Measurements from ENCODE around the gene HOXB2. TPM values are rescaled to one million over a fixed set of nuclear protein-coding genes. Genes with fewer than 3 reads are reported as not detected.

HOXB2 gene
- total and polyA plus RNA-seq, 9 of the 15 experiments (the other 6 are each of a cell fraction or from before 2014, with no cell fraction given), result 2.1 to 97.7 (median 21.2) TPM

MicroRNA genes within 50 kb of the gene (microRNA counts, 767-probe panel; counts per million panel counts)
- 5,144 counts per million, percentile 90 among the panel's probes with 10 or more counts for microRNA hsa-miR-10a-5p

Other genes with a start within 250 kb of the HOXB2 start
Only the 7 nearest of the 12 such genes appear.
- gene HOXB1, start 14.1 kb downstream of the HOXB2 start, total RNA-seq (2014; rRNA removed), result not detected in 2 replicates
- gene HOXB1, start 14.1 kb downstream of the HOXB2 start, total RNA-seq (2014; rRNA removed; fragmentation: Illumina TruSeq; extraction: Trizol), result not detected in 2 replicates
- not detected in 2 replicates for gene HOXB1, start 14.1 kb downstream of the HOXB2 start, total RNA-seq (2015; rRNA removed; fragmentation: Illumina TruSeq; extraction: Trizol)
- not detected in 2 replicates for gene HOXB1, start 14.1 kb downstream of the HOXB2 start, total RNA-seq (2021)
- gene HOXB1, start 14.1 kb downstream of the HOXB2 start, polyA plus RNA-seq (2011; rRNA removed), result 0.04 TPM in 1 of 2 replicates, not detected in the other
- gene HOXB1, start 14.1 kb downstream of the HOXB2 start, polyA plus RNA-seq (2014; fragmentation: Illumina TruSeq; extraction: Trizol), result not detected in 2 replicates
- gene HOXB1, start 14.1 kb downstream of the HOXB2 start, polyA plus RNA-seq (2014; fragmentation: Nextera tagmentation; extraction: Ambion mirVana), result not detected
- gene HOXB1, start 14.1 kb downstream of the HOXB2 start, polyA plus RNA-seq (2014; rRNA removed), result not detected in 2 replicates
- 23.9 and 26.4 TPM in 2 replicates for gene HOXB4, start 33.2 kb upstream of the HOXB2 start, total RNA-seq (2014; rRNA removed)
- gene HOXB4, start 33.2 kb upstream of the HOXB2 start, total RNA-seq (2014; rRNA removed; fragmentation: Illumina TruSeq; extraction: Trizol), result 10.6 and 10.8 TPM in 2 replicates
- 14.6 and 14.9 TPM in 2 replicates for gene HOXB4, start 33.2 kb upstream of the HOXB2 start, total RNA-seq (2015; rRNA removed; fragmentation: Illumina TruSeq; extraction: Trizol)
- gene HOXB4, start 33.2 kb upstream of the HOXB2 start, total RNA-seq (2021), result 33.2 and 34.9 TPM in 2 replicates
- gene HOXB4, start 33.2 kb upstream of the HOXB2 start, polyA plus RNA-seq (2011; rRNA removed), result 9.2 and 13.0 TPM in 2 replicates
- 27.5 and 30.2 TPM in 2 replicates for gene HOXB4, start 33.2 kb upstream of the HOXB2 start, polyA plus RNA-seq (2014; fragmentation: Illumina TruSeq; extraction: Trizol)
- gene HOXB4, start 33.2 kb upstream of the HOXB2 start, polyA plus RNA-seq (2014; fragmentation: Nextera tagmentation; extraction: Ambion mirVana), result 1 to 10 TPM; 1.6 to 2.6 TPM
- gene HOXB4, start 33.2 kb upstream of the HOXB2 start, polyA plus RNA-seq (2014; rRNA removed), result 22.5 and 27.2 TPM in 2 replicates
- gene HOXB3, start 45.1 kb upstream of the HOXB2 start, total RNA-seq (2014; rRNA removed), result 11.8 and 17.2 TPM in 2 replicates
- 20.2 and 21.2 TPM in 2 replicates for gene HOXB3, start 45.1 kb upstream of the HOXB2 start, total RNA-seq (2014; rRNA removed; fragmentation: Illumina TruSeq; extraction: Trizol)
- 24.7 and 28.1 TPM in 2 replicates for gene HOXB3, start 45.1 kb upstream of the HOXB2 start, total RNA-seq (2015; rRNA removed; fragmentation: Illumina TruSeq; extraction: Trizol)
- 22.7 and 28.3 TPM in 2 replicates for gene HOXB3, start 45.1 kb upstream of the HOXB2 start, total RNA-seq (2021)
- gene HOXB3, start 45.1 kb upstream of the HOXB2 start, polyA plus RNA-seq (2011; rRNA removed), result 15.7 and 21.5 TPM in 2 replicates
- gene HOXB3, start 45.1 kb upstream of the HOXB2 start, polyA plus RNA-seq (2014; fragmentation: Illumina TruSeq; extraction: Trizol), result 23.5 and 27.0 TPM in 2 replicates
- 1 to 10 TPM; 2.4 to 2.5 TPM for gene HOXB3, start 45.1 kb upstream of the HOXB2 start, polyA plus RNA-seq (2014; fragmentation: Nextera tagmentation; extraction: Ambion mirVana)
- gene HOXB3, start 45.1 kb upstream of the HOXB2 start, polyA plus RNA-seq (2014; rRNA removed), result 33.0 and 41.3 TPM in 2 replicates
- gene HOXB5, start 48.7 kb upstream of the HOXB2 start, total RNA-seq (2014; rRNA removed), result 0.27 and 0.57 TPM in 2 replicates
- 0.38 and 0.65 TPM in 2 replicates for gene HOXB5, start 48.7 kb upstream of the HOXB2 start, total RNA-seq (2014; rRNA removed; fragmentation: Illumina TruSeq; extraction: Trizol)
- 0.75 and 0.80 TPM in 2 replicates for gene HOXB5, start 48.7 kb upstream of the HOXB2 start, total RNA-seq (2015; rRNA removed; fragmentation: Illumina TruSeq; extraction: Trizol)
- 2.4 and 2.6 TPM in 2 replicates for gene HOXB5, start 48.7 kb upstream of the HOXB2 start, total RNA-seq (2021)
- gene HOXB5, start 48.7 kb upstream of the HOXB2 start, polyA plus RNA-seq (2011; rRNA removed), result 0.36 and 0.87 TPM in 2 replicates
- 1.4 and 1.5 TPM in 2 replicates for gene HOXB5, start 48.7 kb upstream of the HOXB2 start, polyA plus RNA-seq (2014; fragmentation: Illumina TruSeq; extraction: Trizol)
- under 1 TPM; 0.24 to 0.25 TPM for gene HOXB5, start 48.7 kb upstream of the HOXB2 start, polyA plus RNA-seq (2014; fragmentation: Nextera tagmentation; extraction: Ambion mirVana)
- gene HOXB5, start 48.7 kb upstream of the HOXB2 start, polyA plus RNA-seq (2014; rRNA removed), result 2.7 and 3.2 TPM in 2 replicates
- 6.5 and 9.1 TPM in 2 replicates for gene HOXB6, start 59.9 kb upstream of the HOXB2 start, total RNA-seq (2014; rRNA removed)
- gene HOXB6, start 59.9 kb upstream of the HOXB2 start, total RNA-seq (2014; rRNA removed; fragmentation: Illumina TruSeq; extraction: Trizol), result 3.9 and 4.9 TPM in 2 replicates
- 7.3 and 7.5 TPM in 2 replicates for gene HOXB6, start 59.9 kb upstream of the HOXB2 start, total RNA-seq (2015; rRNA removed; fragmentation: Illumina TruSeq; extraction: Trizol)
- gene HOXB6, start 59.9 kb upstream of the HOXB2 start, total RNA-seq (2021), result 10.6 and 14.2 TPM in 2 replicates
- gene HOXB6, start 59.9 kb upstream of the HOXB2 start, polyA plus RNA-seq (2011; rRNA removed), result 2.3 and 3.0 TPM in 2 replicates
- 4.0 and 7.7 TPM in 2 replicates for gene HOXB6, start 59.9 kb upstream of the HOXB2 start, polyA plus RNA-seq (2014; fragmentation: Illumina TruSeq; extraction: Trizol)
- gene HOXB6, start 59.9 kb upstream of the HOXB2 start, polyA plus RNA-seq (2014; fragmentation: Nextera tagmentation; extraction: Ambion mirVana), result 1 to 10 TPM; 1.2 to 1.9 TPM
- 13.7 and 14.8 TPM in 2 replicates for gene HOXB6, start 59.9 kb upstream of the HOXB2 start, polyA plus RNA-seq (2014; rRNA removed)
- 8.3 and 11.0 TPM in 2 replicates for gene HOXB7, start 65.9 kb upstream of the HOXB2 start, total RNA-seq (2014; rRNA removed)
- gene HOXB7, start 65.9 kb upstream of the HOXB2 start, total RNA-seq (2014; rRNA removed; fragmentation: Illumina TruSeq; extraction: Trizol), result 13.5 and 14.7 TPM in 2 replicates
- gene HOXB7, start 65.9 kb upstream of the HOXB2 start, total RNA-seq (2015; rRNA removed; fragmentation: Illumina TruSeq; extraction: Trizol), result 14.8 and 16.7 TPM in 2 replicates
- 8.2 and 10.8 TPM in 2 replicates for gene HOXB7, start 65.9 kb upstream of the HOXB2 start, total RNA-seq (2021)
- gene HOXB7, start 65.9 kb upstream of the HOXB2 start, polyA plus RNA-seq (2011; rRNA removed), result 5.5 and 5.9 TPM in 2 replicates
- gene HOXB7, start 65.9 kb upstream of the HOXB2 start, polyA plus RNA-seq (2014; fragmentation: Illumina TruSeq; extraction: Trizol), result 10.3 and 11.6 TPM in 2 replicates
- 1 to 10 TPM; 5.7 to 5.8 TPM for gene HOXB7, start 65.9 kb upstream of the HOXB2 start, polyA plus RNA-seq (2014; fragmentation: Nextera tagmentation; extraction: Ambion mirVana)
- gene HOXB7, start 65.9 kb upstream of the HOXB2 start, polyA plus RNA-seq (2014; rRNA removed), result 11.1 and 13.9 TPM in 2 replicates
- gene HOXB8, start 70.2 kb upstream of the HOXB2 start, total RNA-seq (2014; rRNA removed), result 5.1 and 9.3 TPM in 2 replicates
- 1.5 and 2.9 TPM in 2 replicates for gene HOXB8, start 70.2 kb upstream of the HOXB2 start, total RNA-seq (2014; rRNA removed; fragmentation: Illumina TruSeq; extraction: Trizol)
- 2.1 and 2.5 TPM in 2 replicates for gene HOXB8, start 70.2 kb upstream of the HOXB2 start, total RNA-seq (2015; rRNA removed; fragmentation: Illumina TruSeq; extraction: Trizol)
- 14.9 and 17.7 TPM in 2 replicates for gene HOXB8, start 70.2 kb upstream of the HOXB2 start, total RNA-seq (2021)
- 3.6 and 4.6 TPM in 2 replicates for gene HOXB8, start 70.2 kb upstream of the HOXB2 start, polyA plus RNA-seq (2011; rRNA removed)
- gene HOXB8, start 70.2 kb upstream of the HOXB2 start, polyA plus RNA-seq (2014; fragmentation: Illumina TruSeq; extraction: Trizol), result 7.0 and 8.3 TPM in 2 replicates
- 1 to 10 TPM in 1 of 2 experiments, under 1 TPM in 1; 0.52 to 1.2 TPM for gene HOXB8, start 70.2 kb upstream of the HOXB2 start, polyA plus RNA-seq (2014; fragmentation: Nextera tagmentation; extraction: Ambion mirVana)
- 18.8 and 23.8 TPM in 2 replicates for gene HOXB8, start 70.2 kb upstream of the HOXB2 start, polyA plus RNA-seq (2014; rRNA removed)